NCI-H2196 (cell line): ENCODE data around the gene CAP1.
A peak's percentile ranks its signal among the peaks of the same experiment; 100 is the strongest.

Experiments
- DNase-seq: peaks from one replicate; lab custom pipeline; 2025; ENCODE audit not compliant: unreplicated experiment; lab: John Stamatoyannopoulos, UW

The CAP1 gene

GRCh38 chr1:40058097-40058452 is 17.5 kb downstream of the CAP1 start:
- no peak for DNase-seq

- DNase-seq, result no peak
Measured at GRCh38 chr1:40058453-40059337, 18.2 kb downstream of the CAP1 start.

- no peak for DNase-seq
Measured at GRCh38 chr1:40059338-40059959, 18.9 kb downstream of the CAP1 start.

GRCh38 chr1:40059960-40060750 is 19.6 kb downstream of the CAP1 start:
- DNase-seq, result no peak

- DNase-seq, result no peak
Measured at GRCh38 chr1:40064797-40065499, 24.4 kb downstream of the CAP1 start.

GRCh38 chr1:40067023-40067422 is 26.5 kb downstream of the CAP1 start:
- DNase-seq, result no peak

- DNase-seq, result no peak
Measured at GRCh38 chr1:40067851-40068250, 27.3 kb downstream of the CAP1 start.

- no peak for DNase-seq
Measured at GRCh38 chr1:40072142-40072541, 31.6 kb downstream of the CAP1 start.

- DNase-seq, result no peak
Measured at GRCh38 chr1:40073062-40073461, 32.5 kb downstream of the CAP1 start.

GRCh38 chr1:40075266-40075665 is 34.7 kb downstream of the CAP1 start:
- no peak for DNase-seq

GRCh38 chr1:40076895-40077312 is 36.4 kb downstream of the CAP1 start:
- no peak for DNase-seq

GRCh38 chr1:40078512-40079333 is 38.2 kb downstream of the CAP1 start:
- DNase-seq, result peak; percentile 75

GRCh38 chr1:40079774-40080400 is 39.4 kb downstream of the CAP1 start:
- DNase-seq, result no peak

GRCh38 chr1:40081871-40082270 is 41.3 kb downstream of the CAP1 start:
- DNase-seq, result no peak

GRCh38 chr1:40084750-40085149 is 44.2 kb downstream of the CAP1 start:
- peak; percentile 54 for DNase-seq

GRCh38 chr1:40090652-40091355 is 50.3 kb downstream of the CAP1 start:
- DNase-seq, result no peak

GRCh38 chr1:40092241-40092640 is 51.7 kb downstream of the CAP1 start:
- DNase-seq, result no peak

GRCh38 chr1:40092706-40093639 is 52.4 kb downstream of the CAP1 start:
- no peak for DNase-seq
